IMR-90 (cell line): Measurements from ENCODE around the gene KRTAP10-11. TPM values are rescaled to one million over a fixed set of nuclear protein-coding genes. Genes with fewer than 3 reads are reported as not detected.

Source experiments
- ATAC-seq: fragments of 200-7000 bp; cut with Tn5 transposase; 2 replicates; pipeline ENCODE4 v1.9.1; 2020; ENCODE audit warnings: low read depth, mild to moderate bottlenecking, moderate library complexity
- BruUV-seq: library from RNA; stranded (reverse); fragments of 400-500 nt; replicated peaks from 2 replicates; lab custom pipeline; 2021; lab: Mats Ljungman, UMichigan
- CTCF ChIA-PET: fragments of 300-600 bp; formaldehyde crosslinking; extraction: SDS; loops from one replicate; lab custom pipeline; 2021; ENCODE audit warnings: antibody characterized with exemption; lab: Yijun Ruan, JAX
- POLR2A ChIA-PET: fragments of 300-600 bp; sonication (Branson Sonifier 250); formaldehyde crosslinking; loops from one replicate; lab custom pipeline; 2022; ENCODE audit warnings: antibody characterized with exemption; ENCODE audit not compliant: unreplicated experiment; lab: Charles Lee
- DNase-seq: peaks from one replicate; pipeline ENCODE4 v3.0.0; 2013
- H2AFZ ChIP-seq: replicated peaks from 2 replicates; pipeline ENCODE3; 2013; ENCODE audit warnings: low read length, mild to moderate bottlenecking; ENCODE audit not compliant: poor library complexity
- H2AK5ac ChIP-seq: 2 replicates; pipeline ENCODE4 v1.6.1; 2013; ENCODE audit warnings: low read depth, low read length, inconsistent platforms
- H2AK9ac ChIP-seq: replicated peaks from 2 replicates; pipeline ENCODE3; 2013; ENCODE audit warnings: mild to moderate bottlenecking, low read depth, low read length, moderate library complexity; ENCODE audit not compliant: poor library complexity
- H2BK120ac ChIP-seq: 2 replicates; pipeline ENCODE4 v1.6.1; 2013; ENCODE audit warnings: low read depth, low read length, inconsistent platforms
- H2BK15ac ChIP-seq: 3 replicates; pipeline ENCODE4 v1.6.1; 2013; ENCODE audit warnings: low read depth, low read length, inconsistent platforms
- H2BK20ac ChIP-seq: 2 replicates; pipeline ENCODE4 v1.6.1; 2013; ENCODE audit warnings: low read depth, mild to moderate bottlenecking, inconsistent platforms, low read length, moderate library complexity
- H2BK5ac ChIP-seq: 2 replicates; pipeline ENCODE4 v1.6.1; 2013; ENCODE audit warnings: mild to moderate bottlenecking, low read depth, low read length, inconsistent platforms; ENCODE audit not compliant: poor library complexity, severe bottlenecking
- H3K14ac ChIP-seq: replicated peaks from 2 replicates; pipeline ENCODE4 v1.6.1; 2013; ENCODE audit warnings: low read depth, low read length, inconsistent platforms
- H3K18ac ChIP-seq: 2 replicates; pipeline ENCODE4 v1.6.1; 2013; ENCODE audit warnings: low read depth, low read length, control low read depth
- H3K23ac ChIP-seq: 2 replicates; pipeline ENCODE4 v1.6.1; 2013; ENCODE audit warnings: low read depth, low read length, inconsistent platforms
- H3K27ac ChIP-seq: 2 replicates; pipeline ENCODE4 v1.5.1; 2013; ENCODE audit warnings: mild to moderate bottlenecking, control low read depth, low read length; ENCODE audit not compliant: insufficient read depth
- H3K27me3 ChIP-seq: 2 replicates; pipeline ENCODE4 v1.6.1; 2013; ENCODE audit warnings: low read length; ENCODE audit not compliant: control insufficient read depth, insufficient read depth
- H3K36me3 ChIP-seq: 2 replicates; pipeline ENCODE4 v1.6.1; 2013; ENCODE audit warnings: low read length, mixed read lengths; ENCODE audit not compliant: control insufficient read depth, insufficient read depth
- H3K4ac ChIP-seq: 2 replicates; pipeline ENCODE4 v1.6.1; 2013; ENCODE audit warnings: low read depth, low read length, inconsistent platforms
- H3K4me1 ChIP-seq: 2 replicates; pipeline ENCODE4 v1.6.1; 2013; ENCODE audit warnings: low read length, mixed read lengths; ENCODE audit not compliant: control insufficient read depth, insufficient read depth
- H3K4me2 ChIP-seq: 2 replicates; pipeline ENCODE4 v1.6.1; 2013; ENCODE audit warnings: low read depth, mild to moderate bottlenecking, control low read depth, low read length, moderate library complexity
- H3K4me3 ChIP-seq: 2 replicates; pipeline ENCODE4 v1.5.1; 2013; ENCODE audit warnings: low read depth, mild to moderate bottlenecking, control low read depth, low read length, moderate library complexity; ENCODE audit not compliant: insufficient read depth
- H3K56ac ChIP-seq: 2 replicates; pipeline ENCODE4 v1.6.1; 2013; ENCODE audit warnings: low read length, inconsistent platforms; ENCODE audit not compliant: insufficient read depth; ENCODE audit errors: extremely low read depth
- H3K79me1 ChIP-seq, 2 experiments: 2 replicates each; pipeline ENCODE4 v1.6.1; 2013; ENCODE audit warnings: low read length in 2 of 2, inconsistent platforms in 1 of 2, low read depth in 1 of 2
- H3K9ac ChIP-seq: 2 replicates; pipeline ENCODE4 v1.6.1; 2013; ENCODE audit warnings: low read depth, low read length, control low read depth
- H3K9me1 ChIP-seq: 2 replicates; pipeline ENCODE4 v1.6.1; 2013; ENCODE audit warnings: low read length, inconsistent platforms; ENCODE audit not compliant: insufficient read depth
- H3K9me3 ChIP-seq: 2 replicates; pipeline ENCODE4 v1.6.1; 2013; ENCODE audit warnings: low read length; ENCODE audit not compliant: control insufficient read depth, insufficient read depth
- H4K20me1 ChIP-seq: 2 replicates; pipeline ENCODE4 v1.6.1; 2013; ENCODE audit warnings: low read length, inconsistent platforms; ENCODE audit not compliant: insufficient read depth
- H4K5ac ChIP-seq: 2 replicates; pipeline ENCODE4 v1.6.1; 2013; ENCODE audit warnings: mild to moderate bottlenecking, low read depth, low read length, control low read depth
- H4K8ac ChIP-seq, 2 experiments: 2 replicates each; pipeline ENCODE4 v1.6.1; 2013; ENCODE audit warnings: low read depth in 2 of 2, low read length in 2 of 2, control low read depth in 1 of 2, inconsistent platforms in 1 of 2
- H4K91ac ChIP-seq: 2 replicates; pipeline ENCODE4 v1.6.1; 2013; ENCODE audit warnings: low read depth, low read length, inconsistent platforms; ENCODE audit not compliant: insufficient read depth
- BHLHE40 ChIP-seq: fragments of 150-350 bp; IDR thresholded peaks from 2 replicates; pipeline ENCODE4 v1.6.1; 2016; ENCODE audit warnings: mild to moderate bottlenecking, low read depth, low read length
- CEBPB ChIP-seq: IDR thresholded peaks from 2 replicates; pipeline ENCODE4 v1.6.1; 2012; ENCODE audit warnings: low read depth, low read length, improper control_type of control experiment
- CHD1 ChIP-seq: IDR thresholded peaks from 2 replicates; pipeline ENCODE4 v1.6.1; 2012; ENCODE audit warnings: low read depth, low read length, improper control_type of control experiment
- FOS ChIP-seq: fragments of 150-350 bp; IDR thresholded peaks from 2 replicates; pipeline ENCODE4 v1.6.1; 2016; ENCODE audit warnings: low read depth, low read length
- MAFK ChIP-seq: IDR thresholded peaks from 2 replicates; pipeline ENCODE4 v1.6.1; 2012; ENCODE audit warnings: low read depth, low read length, improper control_type of control experiment
- MAZ ChIP-seq: IDR thresholded peaks from 2 replicates; pipeline ENCODE4 v1.6.1; 2012; ENCODE audit warnings: low read depth, mild to moderate bottlenecking, low read length, improper control_type of control experiment, moderate library complexity, borderline replicate concordance
- MXI1 ChIP-seq: IDR thresholded peaks from 2 replicates; pipeline ENCODE4 v1.6.1; 2012; ENCODE audit warnings: low read depth, mild to moderate bottlenecking, low read length, moderate library complexity, borderline replicate concordance
- POLR2A ChIP-seq: IDR thresholded peaks from 2 replicates; pipeline ENCODE4 v1.6.1; 2012; ENCODE audit warnings: mild to moderate bottlenecking, low read depth, low read length
- RAD21 ChIP-seq: IDR thresholded peaks from 2 replicates; pipeline ENCODE4 v1.6.1; 2012; ENCODE audit warnings: low read length, improper control_type of control experiment
- RCOR1 ChIP-seq: IDR thresholded peaks from 2 replicates; pipeline ENCODE4 v1.6.1; 2012; ENCODE audit warnings: mild to moderate bottlenecking, low read length, improper control_type of control experiment; ENCODE audit not compliant: insufficient replicate concordance
- RFX5 ChIP-seq: IDR thresholded peaks from 2 replicates; pipeline ENCODE4 v1.8.0; 2012; ENCODE audit warnings: low read depth, mild to moderate bottlenecking, low read length, moderate library complexity
- SMC3 ChIP-seq: fragments of 150-350 bp; IDR thresholded peaks from 2 replicates; pipeline ENCODE4 v1.6.1; 2016; ENCODE audit warnings: low read depth, mild to moderate bottlenecking, antibody characterized with exemption, low read length, moderate library complexity
- WGBS, 2 experiments: methylation state at CpG; one replicate each; pipeline versions ENCODE4 v1.1.5 to v1.1.7; 2013; ENCODE audit warnings: missing lambda C conversion rate in 2 of 2; ENCODE audit not compliant: insufficient read length in 1 of 2; ENCODE audit errors: extremely low coverage in 2 of 2; 5-methylcytosine and 5-hydroxymethylcytosine counted together
- dilution Hi-C: fragments of 300-500 bp; cut with HindIII; formaldehyde crosslinking; loops from one replicate; pipeline ENCODE4 v1.14.3; 2018; ENCODE audit warnings: low sequenced_read_pairs; ENCODE audit not compliant: unreplicated experiment
- in situ Hi-C: fragments of 300-500 bp; cut with MboI; formaldehyde crosslinking; loops from 3 replicates; pipeline ENCODE4 v1.14.3; 2019; ENCODE audit warnings: low sequenced_read_pairs, inconsistent platforms, mixed read lengths
- intact Hi-C: fragments of 100-400 bp; cut with micrococcal nuclease; formaldehyde crosslinking; loops from 2 replicates; pipeline ENCODE4 v1.10.0; 2022
- polyA plus RNA-seq, 3 experiments: library from polyadenylated mRNA; depleted of rRNA; stranded (reverse); fragments of >200 nt; gene quantifications; 2 replicates each; pipeline ENCODE4 v1.2.3, GENCODE V29; 2012; ENCODE audit warnings: low replicate concordance in 1 of 3
- total RNA-seq: library from RNA; depleted of rRNA; stranded (reverse); fragments of >200 nt; gene quantifications from 2 replicates; pipeline ENCODE4 v1.2.3, GENCODE V29; 2012
- TF ChIP-seq, protein P1 (sequence below): fragments of 150-350 bp; IDR thresholded peaks from 2 replicates; pipeline ENCODE4 v1.6.1; 2016; ENCODE audit warnings: low read depth, mild to moderate bottlenecking, low read length, moderate library complexity, borderline replicate concordance
- TF ChIP-seq, protein P2 (sequence below): conservative IDR thresholded peaks from 2 replicates; pipeline ENCODE4 v1.5.1; 2012; ENCODE audit warnings: mild to moderate bottlenecking, low read depth, low read length, improper control_type of control experiment

Gene KRTAP10-11
- total and polyA plus RNA-seq, 2 of the 4 experiments (the other 2 are of a cell fraction) = not detected

DNA sequence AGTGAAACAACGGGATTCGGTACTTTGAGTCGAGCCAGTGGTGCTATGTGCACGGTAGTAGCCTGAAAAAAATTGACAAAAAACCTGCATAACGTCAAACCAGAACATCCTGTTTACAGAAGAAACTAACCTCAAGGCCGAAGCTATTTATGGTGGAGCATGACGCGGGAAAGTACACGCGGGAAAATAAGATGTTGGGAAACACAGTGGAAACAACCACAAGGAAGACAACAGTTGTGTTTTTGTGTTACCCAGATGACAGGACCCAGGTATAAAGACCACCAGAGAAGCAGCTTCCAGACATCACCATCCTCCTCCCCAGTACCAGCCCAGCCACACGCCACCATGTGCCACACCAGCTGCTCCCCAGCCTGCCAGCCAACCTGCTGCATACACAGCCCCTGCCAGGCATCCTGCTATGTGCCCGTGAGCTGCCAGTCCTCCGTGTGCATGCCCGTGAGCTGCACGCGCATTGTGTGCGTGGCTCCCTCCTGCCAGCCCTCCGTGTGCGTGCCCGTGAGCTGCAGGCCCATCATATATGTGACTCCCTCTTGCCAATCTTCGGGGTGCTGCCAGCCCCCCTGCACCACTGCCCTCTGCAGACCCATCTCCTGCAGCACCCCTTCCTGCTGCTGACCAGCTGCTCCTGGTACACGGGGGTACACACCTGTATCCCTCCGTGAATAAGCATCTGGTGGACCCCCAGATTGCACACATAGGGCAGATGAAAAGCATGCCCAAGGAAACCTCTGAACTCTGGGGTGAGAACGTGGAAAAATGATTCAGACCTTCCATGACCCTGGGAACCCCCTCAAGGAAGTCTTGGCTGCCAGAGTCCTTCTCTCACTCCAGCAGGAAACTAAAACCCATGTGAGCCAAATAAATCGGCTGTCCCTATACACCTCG lies 11.7 kb downstream of the KRTAP10-11 start, which contains the start of gene KRTAP12-3:
KRTAP12-3 (plus strand) TSS at position 298 of the 906 bp plus-strand sequence; CDS start at position 346, 48 bp downstream.
- no peak within 1 kb of the TSS for H3K56ac ChIP-seq
- BruUV-seq = no TSS peak
- no peak within 1 kb of the TSS for H4K91ac ChIP-seq
- no peaks in the 10 kb centered on the region for H3K79me1 ChIP-seq
- no peaks in the 10 kb centered on the region for H4K20me1 ChIP-seq
- no peak within 1 kb of the TSS for H4K5ac ChIP-seq
- POLR2A ChIA-PET = no interaction called here
- H3K9ac ChIP-seq = no peak within 1 kb of the TSS
- no peak within 1 kb of the TSS for H2BK120ac ChIP-seq
- H2AFZ ChIP-seq = peak within 1 kb of the TSS; percentile 14
- TF ChIP-seq, protein P1, sequence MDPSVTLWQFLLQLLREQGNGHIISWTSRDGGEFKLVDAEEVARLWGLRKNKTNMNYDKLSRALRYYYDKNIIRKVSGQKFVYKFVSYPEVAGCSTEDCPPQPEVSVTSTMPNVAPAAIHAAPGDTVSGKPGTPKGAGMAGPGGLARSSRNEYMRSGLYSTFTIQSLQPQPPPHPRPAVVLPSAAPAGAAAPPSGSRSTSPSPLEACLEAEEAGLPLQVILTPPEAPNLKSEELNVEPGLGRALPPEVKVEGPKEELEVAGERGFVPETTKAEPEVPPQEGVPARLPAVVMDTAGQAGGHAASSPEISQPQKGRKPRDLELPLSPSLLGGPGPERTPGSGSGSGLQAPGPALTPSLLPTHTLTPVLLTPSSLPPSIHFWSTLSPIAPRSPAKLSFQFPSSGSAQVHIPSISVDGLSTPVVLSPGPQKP = no peak
- no peak for TF ChIP-seq RFX5
- TF ChIP-seq, protein P2, sequence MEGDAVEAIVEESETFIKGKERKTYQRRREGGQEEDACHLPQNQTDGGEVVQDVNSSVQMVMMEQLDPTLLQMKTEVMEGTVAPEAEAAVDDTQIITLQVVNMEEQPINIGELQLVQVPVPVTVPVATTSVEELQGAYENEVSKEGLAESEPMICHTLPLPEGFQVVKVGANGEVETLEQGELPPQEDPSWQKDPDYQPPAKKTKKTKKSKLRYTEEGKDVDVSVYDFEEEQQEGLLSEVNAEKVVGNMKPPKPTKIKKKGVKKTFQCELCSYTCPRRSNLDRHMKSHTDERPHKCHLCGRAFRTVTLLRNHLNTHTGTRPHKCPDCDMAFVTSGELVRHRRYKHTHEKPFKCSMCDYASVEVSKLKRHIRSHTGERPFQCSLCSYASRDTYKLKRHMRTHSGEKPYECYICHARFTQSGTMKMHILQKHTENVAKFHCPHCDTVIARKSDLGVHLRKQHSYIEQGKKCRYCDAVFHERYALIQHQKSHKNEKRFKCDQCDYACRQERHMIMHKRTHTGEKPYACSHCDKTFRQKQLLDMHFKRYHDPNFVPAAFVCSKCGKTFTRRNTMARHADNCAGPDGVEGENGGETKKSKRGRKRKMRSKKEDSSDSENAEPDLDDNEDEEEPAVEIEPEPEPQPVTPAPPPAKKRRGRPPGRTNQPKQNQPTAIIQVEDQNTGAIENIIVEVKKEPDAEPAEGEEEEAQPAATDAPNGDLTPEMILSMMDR = no peak
- no peak for TF ChIP-seq CHD1
- TF ChIP-seq RAD21 = no peak
- TF ChIP-seq SMC3 = no peak
- no peak for TF ChIP-seq FOS
- no peak for TF ChIP-seq MAFK
- TF ChIP-seq BHLHE40 = no peak
- no peak for TF ChIP-seq MAZ
- TF ChIP-seq POLR2A = no peak
- no peak for TF ChIP-seq MXI1
- TF ChIP-seq RCOR1 = no peak
- TF ChIP-seq CEBPB = no peak
- in situ Hi-C loops (no loop called here), intact Hi-C loops (loop anchor here (10.0 kb wide), 1 partner anchor 57 kb away; the partner anchor contains the start of gene TSPEAR), dilution Hi-C loops (no loop called here)
- no peaks in the 10 kb centered on the region for H3K36me3 ChIP-seq
- no peak within 1 kb of the TSS for H3K4me2 ChIP-seq
- 81% methylated on average over 6 of the region's 26 CpGs; no CpG with 5 or more reads in 1 of the 2 experiments for whole genome bisulfite sequencing, 2 experiments
- no peak within 1 kb of the TSS for H3K23ac ChIP-seq
- no peak within 1 kb of the TSS for H2AK5ac ChIP-seq
- no peak within 1 kb of the TSS for H2BK20ac ChIP-seq
- no peak for ATAC-seq
- peak; percentile 7 for DNase-seq
- no peak within 1 kb of the TSS for H2BK15ac ChIP-seq
- H3K14ac ChIP-seq = no peak within 1 kb of the TSS
- H4K8ac ChIP-seq = no peak within 1 kb of the TSS
- H3K9me1 ChIP-seq = no peaks in the 10 kb centered on the region
- H3K27ac ChIP-seq = no peak within 1 kb of the TSS
- H3K4me3 ChIP-seq = no peak within 1 kb of the TSS
- peaks cover 2% of the 10 kb centered on the region; the same call in 1 of the 2 replicates for H3K27me3 ChIP-seq
- no peak within 1 kb of the TSS for H2BK5ac ChIP-seq
- H3K4ac ChIP-seq = no peak within 1 kb of the TSS
- H3K4me1 ChIP-seq = no peaks in the 10 kb centered on the region
- H3K9me3 ChIP-seq = peaks cover 3% of the 10 kb centered on the region
- H3K18ac ChIP-seq = no peak within 1 kb of the TSS
- H2AK9ac ChIP-seq = no peak within 1 kb of the TSS
- CTCF ChIA-PET = no interaction called here
